CMK (cell line): ENCODE data around the gene PTEN.
"Not testable (repeated sequence)": the region's sequence is repeated elsewhere in the genome, so short reads cannot be mapped to it uniquely, and the experiment has no call there.

ENCODE experiments used
- DNase-seq: peaks from one replicate; pipeline ENCODE4 v3.0.0-alpha.2; 2010; ENCODE audit warnings: low read depth

Gene PTEN

DNA sequence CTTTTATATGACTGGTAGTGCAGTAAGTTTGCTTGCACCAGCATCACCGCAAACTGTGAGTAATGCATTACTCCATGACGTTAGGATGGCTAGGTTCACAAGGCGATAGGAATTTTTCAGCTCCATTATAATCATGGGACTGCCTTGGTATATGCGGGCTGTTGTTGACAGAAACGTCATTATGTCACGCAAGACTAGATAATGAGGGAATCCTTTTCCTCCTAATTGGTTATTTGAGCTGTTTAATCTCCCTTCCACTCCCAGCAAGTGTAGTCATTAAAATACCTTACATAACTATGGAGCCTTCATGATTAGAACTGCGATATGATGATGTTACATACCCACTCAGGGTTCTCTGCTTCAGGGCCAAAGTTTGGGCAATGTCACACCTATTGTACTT lies 17.4 kb upstream of the PTEN start:
- no peak for DNase-seq

DNA sequence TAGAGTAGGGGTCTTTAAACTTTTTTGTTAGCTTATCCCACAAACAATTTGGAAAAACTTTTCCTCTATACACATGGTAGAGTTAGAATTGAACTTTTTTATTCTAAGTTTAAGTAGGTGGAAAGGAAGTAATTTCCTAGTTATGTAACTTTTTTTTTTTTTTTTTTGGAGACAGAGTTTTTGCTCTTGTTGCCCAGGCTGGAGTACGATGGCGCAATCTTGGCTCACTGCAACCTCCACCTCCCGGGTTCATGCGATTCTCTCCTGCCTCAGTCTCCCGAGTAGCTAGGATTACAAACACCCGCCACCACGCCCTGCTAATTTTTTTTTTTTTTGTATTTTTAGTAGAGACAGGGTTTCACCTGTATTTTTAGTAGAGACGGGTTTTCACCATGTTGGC lies 16.7 kb upstream of the PTEN start:
- DNase-seq: not testable (repeated sequence)

DNA sequence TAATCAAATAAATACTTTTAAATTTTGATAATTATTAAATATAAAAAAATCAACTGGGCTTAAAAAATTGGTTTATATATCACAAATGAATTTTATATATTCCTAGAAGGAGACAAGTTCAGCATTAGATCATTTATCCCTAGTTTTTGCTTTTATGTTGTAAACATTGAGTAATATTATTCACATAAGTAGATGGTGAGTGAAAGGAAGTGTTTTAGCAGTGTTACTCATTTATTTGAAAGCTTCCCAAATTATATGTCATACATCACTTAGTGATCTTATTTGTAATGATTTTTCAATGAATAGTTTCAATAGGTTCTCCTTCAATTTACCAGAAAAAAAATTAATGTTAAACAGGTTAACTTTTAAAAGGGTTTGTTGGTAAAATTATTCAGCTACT lies 15.9 kb upstream of the PTEN start:
- DNase-seq: no peak

DNA sequence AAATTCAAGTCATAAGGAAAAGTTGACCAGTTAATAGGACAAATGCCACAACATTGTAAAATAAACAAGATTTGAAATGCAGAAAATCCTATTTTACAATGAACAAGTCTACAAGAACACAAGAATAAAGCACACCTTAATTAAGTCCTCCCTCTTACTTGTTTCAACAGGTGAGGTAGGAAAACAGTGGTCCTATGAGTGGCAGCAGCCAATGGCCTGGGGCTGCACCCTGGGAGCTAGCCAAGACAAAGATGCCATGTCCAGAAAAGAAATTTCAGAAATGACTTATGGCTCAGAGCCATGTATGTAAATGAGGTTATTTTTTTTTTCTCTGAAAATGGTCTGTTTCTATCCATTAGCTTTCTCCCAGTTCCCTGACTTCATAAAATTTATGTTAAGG lies 14.4 kb upstream of the PTEN start:
- DNase-seq: no peak

DNA sequence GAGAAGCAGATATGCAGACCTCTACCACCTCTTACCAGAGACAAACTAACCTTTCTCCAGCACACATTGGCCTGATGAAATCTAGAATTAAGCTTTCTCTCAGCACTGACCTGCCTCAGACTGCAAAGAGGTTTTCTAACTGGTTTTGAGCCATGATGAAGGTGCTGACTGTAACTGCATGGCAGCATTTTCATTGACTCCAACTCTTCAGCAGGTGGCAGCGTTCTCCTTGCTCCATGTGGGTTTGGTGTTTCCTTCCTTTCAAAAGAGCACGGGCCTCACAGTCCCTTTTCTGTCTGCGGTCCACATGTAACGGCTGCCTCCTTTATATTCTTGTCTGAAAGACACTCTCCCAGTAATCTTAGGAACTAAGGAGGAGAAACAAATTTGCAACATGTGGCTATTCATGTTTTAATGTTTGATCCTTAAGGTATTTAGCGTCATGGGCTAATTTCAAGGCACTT lies 12.7 kb upstream of the PTEN start:
- no peak for DNase-seq

- DNase-seq: no peak
Measured at GRCh38 chr10:87852089-87852488, 11.3 kb upstream of the PTEN start.

DNA sequence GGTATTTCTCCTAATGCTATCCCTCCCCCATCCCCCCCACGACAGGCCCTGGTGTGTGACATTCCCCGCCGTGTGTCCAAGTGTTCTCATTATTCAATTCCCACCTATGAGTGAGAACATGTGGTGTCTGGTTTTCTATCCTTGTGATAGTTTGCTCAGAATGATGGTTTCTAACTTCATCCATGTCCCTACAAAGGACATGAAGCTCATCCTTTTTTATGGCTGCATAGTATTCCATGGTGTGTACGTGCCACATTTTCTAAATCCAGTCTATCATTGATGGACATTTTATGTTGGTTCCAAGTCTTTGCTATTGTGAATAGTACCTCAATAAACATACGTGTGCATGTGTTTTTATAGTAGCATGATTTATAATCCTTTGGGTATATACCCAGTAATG lies 8.2 kb upstream of the PTEN start:
- not testable (repeated sequence) for DNase-seq

DNA sequence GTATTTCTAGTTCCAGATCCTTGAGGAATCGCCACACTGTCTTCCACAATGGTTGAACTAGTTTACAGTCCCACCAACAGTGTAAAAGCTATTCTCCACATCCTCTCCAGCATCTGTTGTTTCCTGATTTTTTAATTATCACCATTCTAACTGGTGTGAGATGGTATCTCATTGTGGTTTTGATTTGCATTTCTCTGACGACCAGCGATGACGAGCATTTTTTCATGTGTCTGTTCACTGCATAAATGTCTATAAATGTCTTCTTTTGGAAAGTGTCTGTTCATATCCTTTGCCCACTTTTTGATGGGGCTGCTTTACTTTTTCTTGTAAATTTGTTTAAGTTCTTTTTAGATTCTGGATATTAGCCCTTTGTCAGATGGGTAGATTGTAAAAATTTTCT lies 7.8 kb upstream of the PTEN start:
- not testable (repeated sequence) for DNase-seq

- DNase-seq: no peak
Measured at GRCh38 chr10:87860156-87860795, 3.1 kb upstream of the PTEN start.

GRCh38 chr10:87860816-87861403 lies 2.5 kb upstream of the PTEN start:
- no peak for DNase-seq

DNA sequence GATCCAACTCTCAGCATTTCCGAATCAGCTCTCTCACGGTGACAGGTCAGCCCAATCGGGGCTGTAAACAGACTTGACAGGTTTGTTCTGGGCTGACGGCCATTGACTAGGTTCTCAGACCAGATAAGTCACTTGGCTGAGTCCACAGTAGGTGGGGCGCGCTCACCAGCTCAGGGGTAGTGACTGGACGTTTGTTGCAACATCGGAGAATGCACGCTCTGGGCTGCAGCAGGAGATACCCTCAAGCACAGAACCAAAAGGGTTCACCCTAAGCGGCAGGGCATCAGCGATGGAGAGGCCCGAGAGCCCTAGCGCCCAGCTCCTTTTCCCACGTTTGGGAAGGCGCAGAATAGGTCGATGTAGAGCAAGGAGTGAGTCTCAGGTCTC lies 1.9 kb upstream of the PTEN start:
- no peak for DNase-seq

GRCh38 chr10:87861953-87862678 lies 1.3 kb upstream of the PTEN start:
- peak; percentile 97 for DNase-seq

GRCh38 chr10:87862679-87863052 lies 759 bp upstream of the PTEN start:
- no peak for DNase-seq

- DNase-seq: not testable (repeated sequence)
Measured at GRCh38 chr10:87863951-87864495, 598 bp downstream of the PTEN start.

DNA sequence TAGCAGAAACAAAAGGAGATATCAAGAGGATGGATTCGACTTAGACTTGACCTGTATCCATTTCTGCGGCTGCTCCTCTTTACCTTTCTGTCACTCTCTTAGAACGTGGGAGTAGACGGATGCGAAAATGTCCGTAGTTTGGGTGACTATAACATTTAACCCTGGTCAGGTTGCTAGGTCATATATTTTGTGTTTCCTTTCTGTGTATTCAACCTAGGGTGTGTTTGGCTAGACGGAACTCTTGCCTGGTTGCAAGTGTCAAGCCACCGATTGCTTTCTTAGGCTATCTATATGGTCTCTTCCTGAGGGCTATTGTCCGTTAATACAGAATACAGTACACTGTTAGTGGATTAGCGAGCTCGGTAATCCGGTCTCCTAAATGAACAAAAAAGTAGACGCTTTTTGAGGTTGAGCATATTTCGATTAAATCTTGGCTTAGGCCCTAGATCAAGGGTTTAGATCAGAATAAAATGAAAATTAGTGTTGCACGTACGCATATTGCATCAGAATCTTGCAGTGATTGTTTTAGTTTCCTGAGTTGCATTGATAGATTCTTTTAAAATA lies 1.2 kb downstream of the PTEN start:
- no peak for DNase-seq

DNA sequence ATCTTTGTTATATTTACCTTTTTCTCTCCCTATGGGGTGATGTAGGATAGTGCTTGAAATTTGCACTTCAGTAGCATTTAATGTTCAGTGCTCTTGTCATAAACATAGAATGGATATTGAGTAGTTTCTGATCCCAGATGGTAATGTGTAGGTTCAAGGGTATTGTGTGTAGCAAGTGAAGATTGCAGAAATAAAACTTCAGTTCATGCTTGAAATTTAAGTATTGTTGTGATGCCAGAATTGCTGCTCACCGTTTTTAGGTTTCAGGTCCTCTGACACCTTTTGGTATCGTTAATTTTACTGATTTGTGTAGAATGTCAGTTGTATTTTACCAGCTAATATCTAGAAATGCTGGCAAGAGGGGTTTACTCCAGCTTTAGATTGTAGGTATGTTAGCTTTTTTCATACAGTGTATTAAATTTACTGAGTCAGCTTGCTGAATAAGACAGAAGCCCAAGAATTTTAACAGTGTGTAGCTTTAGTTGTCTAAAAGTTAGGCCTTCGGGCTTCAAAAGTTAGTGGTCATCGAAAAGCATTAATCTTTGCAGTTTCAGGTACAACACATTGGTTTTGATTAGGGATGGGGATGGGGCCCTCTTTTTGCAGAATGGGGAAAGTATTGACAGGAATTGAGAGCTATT lies 1.9 kb downstream of the PTEN start:
- DNase-seq: no peak

GRCh38 chr10:87866412-87866974 lies 3.1 kb downstream of the PTEN start:
- no peak for DNase-seq

DNA sequence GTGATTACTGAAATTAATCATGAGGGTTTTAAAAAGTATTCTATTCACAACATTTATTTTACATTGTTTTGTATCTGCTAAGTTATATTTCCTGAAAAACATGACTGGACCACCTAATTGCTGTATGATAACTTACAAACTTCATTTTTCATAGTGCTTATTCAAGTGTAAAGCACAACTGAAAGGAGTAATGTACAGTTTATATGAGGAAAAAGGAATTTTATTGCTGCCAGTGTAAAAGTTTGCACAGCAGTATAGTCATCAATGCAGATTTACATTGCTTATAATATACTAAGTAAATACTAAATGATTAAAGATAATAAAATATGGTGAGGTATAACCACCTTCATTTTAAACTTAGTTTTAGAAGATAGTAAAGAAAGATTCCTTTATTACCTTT lies 4.0 kb downstream of the PTEN start:
- no peak for DNase-seq

DNA sequence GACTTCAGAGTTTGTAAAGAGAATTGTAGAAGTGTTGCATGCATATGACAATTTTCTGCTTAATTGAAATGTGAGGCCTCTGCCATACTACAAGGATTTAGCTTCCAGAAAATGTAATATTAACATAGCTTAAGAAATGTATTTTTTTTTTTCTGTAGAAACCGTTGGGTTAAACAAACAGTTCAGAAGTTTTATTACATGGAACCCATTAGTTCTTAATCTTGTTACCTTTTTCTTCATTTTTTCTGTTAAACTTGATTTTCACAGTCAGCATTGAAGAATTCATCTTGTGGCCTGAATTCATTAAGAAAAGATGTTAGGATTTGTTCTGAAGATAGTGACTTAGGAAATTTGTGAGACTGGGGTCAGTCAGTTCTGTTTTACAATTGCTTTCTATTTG lies 4.9 kb downstream of the PTEN start:
- no peak for DNase-seq

GRCh38 chr10:87869139-87869538 lies 5.7 kb downstream of the PTEN start:
- not testable (repeated sequence) for DNase-seq

GRCh38 chr10:87869773-87870551 lies 6.5 kb downstream of the PTEN start:
- DNase-seq: no peak
